Stimulated activated CD4-positive, alpha-beta T cell treated with anti-CD3 and anti-CD28 coated beads, Interleukin-4, amount 100 ng/mL, for 24 hours (primary cell): ENCODE measurements around the gene RANBP3.

ENCODE experiments used
- DNase-seq: peaks from one replicate; pipeline ENCODE4 v3.0.0-alpha.2; 2020

The RANBP3 gene

GRCh38 chr19:5918463-5919079 is 59.4 kb downstream of the RANBP3 start:
- DNase-seq, result no peak

- DNase-seq, result no peak
Observed at GRCh38 chr19:5917431-5918107, 60.4 kb downstream of the RANBP3 start.

- no peak for DNase-seq
Observed at GRCh38 chr19:5916181-5916708, 61.7 kb downstream of the RANBP3 start.

GRCh38 chr19:5915782-5916165 is 62.2 kb downstream of the RANBP3 start:
- DNase-seq, result no peak

GRCh38 chr19:5914946-5915781 is 62.8 kb downstream of the RANBP3 start:
- no peak for DNase-seq

GRCh38 chr19:5914358-5914774 is 63.6 kb downstream of the RANBP3 start:
- DNase-seq, result no peak

- no peak for DNase-seq
Observed at GRCh38 chr19:5913739-5914357, 64.1 kb downstream of the RANBP3 start, which contains the start of gene CAPS. CAPS (plus strand) TSS chr19:5914254; CDS start chr19:5914407, 153 bp downstream.

- DNase-seq, result no peak
Observed at GRCh38 chr19:5911366-5911765, 66.6 kb downstream of the RANBP3 start.

- no peak for DNase-seq
Observed at GRCh38 chr19:5910638-5910907, 67.4 kb downstream of the RANBP3 start.

- no peak for DNase-seq
Observed at GRCh38 chr19:5908773-5909442, 69.0 kb downstream of the RANBP3 start.

GRCh38 chr19:5907241-5907640 is 70.7 kb downstream of the RANBP3 start:
- peak; percentile 45 for DNase-seq

- DNase-seq, result no peak
Observed at GRCh38 chr19:5905114-5905778, 72.7 kb downstream of the RANBP3 start.

GRCh38 chr19:5904352-5905113 is 73.4 kb downstream of the RANBP3 start, which contains the start of gene VMAC:
VMAC (plus strand) TSS chr19:5904872; CDS start chr19:5904891, 19 bp downstream.
- DNase-seq, result peak; percentile 100

GRCh38 chr19:5903624-5904351 is 74.2 kb downstream of the RANBP3 start, which contains the start of gene NDUFA11:
NDUFA11 (minus strand) TSS chr19:5903790; CDS start chr19:5903708, 82 bp downstream.
- DNase-seq, result peak; percentile 98

GRCh38 chr19:5903056-5903623 is 74.8 kb downstream of the RANBP3 start:
- peak; percentile 16 for DNase-seq

- DNase-seq, result no peak
Observed at GRCh38 chr19:5900976-5901375, 77.0 kb downstream of the RANBP3 start.

GRCh38 chr19:5899728-5900526 is 78.0 kb downstream of the RANBP3 start:
- DNase-seq, result no peak

GRCh38 chr19:5897189-5897969 is 80.6 kb downstream of the RANBP3 start:
- DNase-seq, result no peak
